DOHH2 (cell line): ENCODE measurements around the gene ZNF276.

Experiments
- H3F3A ChIP-seq: fragments of 200-600 bp; sonication (generic), shearing (Covaris generic); 2 replicates; pipeline ENCODE4 v1.6.0; 2016; ENCODE audit warnings: antibody characterized with exemption, mild to moderate bottlenecking; ENCODE audit not compliant: control insufficient read depth, insufficient read depth
- H3K27ac ChIP-seq: fragments of 200-600 bp; sonication (generic); 2 replicates; pipeline ENCODE4 v1.5.1; 2014; ENCODE audit warnings: low read depth, mild to moderate bottlenecking, low read length, moderate library complexity
- H3K27me3 ChIP-seq: fragments of 200-600 bp; sonication (generic); 2 replicates; pipeline ENCODE4 v1.6.1; 2014; ENCODE audit warnings: mild to moderate bottlenecking, low read length, mixed read lengths; ENCODE audit not compliant: control insufficient read depth
- H3K36me3 ChIP-seq: fragments of 200-600 bp; sonication (generic); 2 replicates; pipeline ENCODE4 v1.6.1; 2014; ENCODE audit warnings: mild to moderate bottlenecking, low read length, moderate library complexity, mixed read lengths; ENCODE audit not compliant: control insufficient read depth
- H3K4me1 ChIP-seq: fragments of 200-600 bp; sonication (generic); 2 replicates; pipeline ENCODE4 v1.6.1; 2014; ENCODE audit warnings: mild to moderate bottlenecking, low read length, mixed read lengths; ENCODE audit not compliant: control insufficient read depth
- H3K4me2 ChIP-seq: fragments of 200-600 bp; sonication (generic); 2 replicates; pipeline ENCODE4 v1.6.0; 2014; ENCODE audit warnings: mild to moderate bottlenecking, low read length, moderate library complexity
- H3K4me3 ChIP-seq: fragments of 200-600 bp; sonication (generic); 2 replicates; pipeline ENCODE4 v1.5.1; 2014; ENCODE audit warnings: mild to moderate bottlenecking, low read length, mixed read lengths
- H3K79me2 ChIP-seq: fragments of 200-600 bp; sonication (generic); 2 replicates; pipeline ENCODE4 v1.6.1; 2014; ENCODE audit warnings: mild to moderate bottlenecking, low read length, mixed read lengths; ENCODE audit not compliant: control insufficient read depth
- H3K9me2 ChIP-seq: fragments of 200-600 bp; sonication (generic); replicated peaks from 2 replicates; pipeline ENCODE4 v1.6.1; 2014; ENCODE audit warnings: mild to moderate bottlenecking, low read length, mixed read lengths; ENCODE audit not compliant: control insufficient read depth
- H3K9me3 ChIP-seq: fragments of 200-600 bp; sonication (generic); 2 replicates; pipeline ENCODE4 v1.6.1; 2014; ENCODE audit warnings: antibody characterized with exemption, low read length, mixed read lengths; ENCODE audit not compliant: control insufficient read depth, insufficient read depth
- H4K20me1 ChIP-seq: fragments of 200-600 bp; sonication (generic); 2 replicates; pipeline ENCODE4 v1.6.0; 2014; ENCODE audit warnings: low read depth, mild to moderate bottlenecking, antibody characterized with exemption, low read length, moderate library complexity; ENCODE audit not compliant: control insufficient read depth, insufficient read depth
- EZH2phosphoT487 ChIP-seq: fragments of 200-600 bp; sonication (generic); IDR thresholded peaks from 2 replicates; pipeline ENCODE4 v1.6.1; 2017; ENCODE audit warnings: borderline replicate concordance, mild to moderate bottlenecking, antibody characterized with exemption, low read length, moderate library complexity, mixed read lengths
- TF ChIP-seq, protein P1 (sequence below): fragments of 200-600 bp; sonication (generic); IDR thresholded peaks from one replicate; pipeline ENCODE4 v1.5.1; 2014; ENCODE audit warnings: antibody characterized with exemption, mild to moderate bottlenecking, low read depth, low read length; ENCODE audit not compliant: poor library complexity, severe bottlenecking

Gene ZNF276

DNA sequence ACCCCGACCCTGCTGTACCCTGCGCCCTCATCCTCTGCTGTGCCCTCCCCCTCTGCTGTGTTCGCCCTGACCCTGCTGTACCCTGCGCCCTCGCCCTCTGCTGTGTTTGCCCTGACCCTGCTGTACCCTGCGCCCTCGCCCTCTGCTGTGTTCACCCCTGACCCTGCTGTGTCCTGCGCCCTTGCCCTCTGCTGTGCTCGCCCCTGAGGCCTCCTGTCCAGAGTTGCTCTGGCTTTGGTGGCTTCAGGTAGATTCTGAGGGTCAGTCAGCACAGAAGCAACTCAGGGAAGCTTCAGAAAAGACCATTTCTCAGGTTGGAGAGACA is 11.5 kb downstream of the ZNF276 start:
- H3K9me3 ChIP-seq: no peaks in the 10 kb centered on the region
- peaks cover 67% of the 10 kb centered on the region for H3K36me3 ChIP-seq
- no peak overlapping the region for H3K4me2 ChIP-seq
- peaks cover 11% of the 10 kb centered on the region for H3K79me2 ChIP-seq
- TF ChIP-seq EZH2phosphoT487: no peak
- TF ChIP-seq, protein P1, sequence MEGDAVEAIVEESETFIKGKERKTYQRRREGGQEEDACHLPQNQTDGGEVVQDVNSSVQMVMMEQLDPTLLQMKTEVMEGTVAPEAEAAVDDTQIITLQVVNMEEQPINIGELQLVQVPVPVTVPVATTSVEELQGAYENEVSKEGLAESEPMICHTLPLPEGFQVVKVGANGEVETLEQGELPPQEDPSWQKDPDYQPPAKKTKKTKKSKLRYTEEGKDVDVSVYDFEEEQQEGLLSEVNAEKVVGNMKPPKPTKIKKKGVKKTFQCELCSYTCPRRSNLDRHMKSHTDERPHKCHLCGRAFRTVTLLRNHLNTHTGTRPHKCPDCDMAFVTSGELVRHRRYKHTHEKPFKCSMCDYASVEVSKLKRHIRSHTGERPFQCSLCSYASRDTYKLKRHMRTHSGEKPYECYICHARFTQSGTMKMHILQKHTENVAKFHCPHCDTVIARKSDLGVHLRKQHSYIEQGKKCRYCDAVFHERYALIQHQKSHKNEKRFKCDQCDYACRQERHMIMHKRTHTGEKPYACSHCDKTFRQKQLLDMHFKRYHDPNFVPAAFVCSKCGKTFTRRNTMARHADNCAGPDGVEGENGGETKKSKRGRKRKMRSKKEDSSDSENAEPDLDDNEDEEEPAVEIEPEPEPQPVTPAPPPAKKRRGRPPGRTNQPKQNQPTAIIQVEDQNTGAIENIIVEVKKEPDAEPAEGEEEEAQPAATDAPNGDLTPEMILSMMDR: no peak
- H3K9me2 ChIP-seq: no peaks in the 10 kb centered on the region
- H3K4me3 ChIP-seq: no peak overlapping the region
- H3K27ac ChIP-seq: no peak overlapping the region
- peaks cover 22% of the 10 kb centered on the region for H3F3A ChIP-seq
- H3K27me3 ChIP-seq: no peaks in the 10 kb centered on the region
- H4K20me1 ChIP-seq: peaks cover 12% of the 10 kb centered on the region
- H3K4me1 ChIP-seq: no peaks in the 10 kb centered on the region

DNA sequence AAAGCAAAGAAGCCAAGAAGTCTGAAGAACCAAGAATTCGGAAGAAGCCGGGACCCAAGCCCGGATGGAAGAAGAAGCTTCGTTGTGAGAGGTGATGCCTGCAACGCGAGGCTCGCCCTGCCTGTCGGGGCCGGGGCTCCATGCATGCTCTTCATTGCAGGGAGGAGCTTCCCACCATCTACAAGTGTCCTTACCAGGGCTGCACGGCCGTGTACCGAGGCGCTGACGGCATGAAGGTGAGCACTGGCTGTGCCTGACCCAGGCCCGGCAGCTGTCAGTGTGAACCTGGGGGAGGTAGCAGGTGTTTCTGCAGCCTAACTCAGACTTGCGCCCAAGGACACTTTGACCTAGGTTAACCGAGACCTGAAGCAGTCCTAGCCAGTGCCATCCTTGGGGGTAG is 12.0 kb downstream of the ZNF276 start:
- peaks cover 22% of the 10 kb centered on the region for H3F3A ChIP-seq
- no peaks in the 10 kb centered on the region for H3K4me1 ChIP-seq
- TF ChIP-seq EZH2phosphoT487: no peak
- TF ChIP-seq, protein P1: no peak
- no peak overlapping the region for H3K4me2 ChIP-seq
- peaks cover 12% of the 10 kb centered on the region for H4K20me1 ChIP-seq
- no peaks in the 10 kb centered on the region for H3K27me3 ChIP-seq
- peaks cover 15% of the 10 kb centered on the region for H3K79me2 ChIP-seq
- H3K9me2 ChIP-seq: no peaks in the 10 kb centered on the region
- H3K36me3 ChIP-seq: peaks cover 71% of the 10 kb centered on the region
- no peaks in the 10 kb centered on the region for H3K9me3 ChIP-seq
- no peak overlapping the region for H3K4me3 ChIP-seq
- no peak overlapping the region for H3K27ac ChIP-seq

DNA sequence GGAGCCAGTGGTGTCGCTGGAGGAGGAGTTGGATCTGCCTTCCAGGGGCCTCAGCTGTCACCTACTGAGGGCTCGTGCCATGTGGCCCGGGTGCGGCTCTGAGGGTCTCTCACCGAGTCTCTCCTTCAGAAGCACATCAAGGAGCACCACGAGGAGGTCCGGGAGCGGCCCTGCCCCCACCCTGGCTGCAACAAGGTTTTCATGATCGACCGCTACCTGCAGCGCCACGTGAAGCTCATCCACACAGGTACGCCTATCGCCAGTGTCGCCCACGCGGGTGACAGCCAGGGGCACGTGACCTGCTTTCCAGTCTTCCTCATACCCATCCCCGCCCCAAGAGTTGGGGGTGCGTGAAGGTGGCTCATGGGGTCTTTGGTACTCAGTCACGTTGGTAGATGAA is 12.5 kb downstream of the ZNF276 start:
- no peak for TF ChIP-seq EZH2phosphoT487
- TF ChIP-seq, protein P1: no peak
- peaks cover 12% of the 10 kb centered on the region for H4K20me1 ChIP-seq

DNA sequence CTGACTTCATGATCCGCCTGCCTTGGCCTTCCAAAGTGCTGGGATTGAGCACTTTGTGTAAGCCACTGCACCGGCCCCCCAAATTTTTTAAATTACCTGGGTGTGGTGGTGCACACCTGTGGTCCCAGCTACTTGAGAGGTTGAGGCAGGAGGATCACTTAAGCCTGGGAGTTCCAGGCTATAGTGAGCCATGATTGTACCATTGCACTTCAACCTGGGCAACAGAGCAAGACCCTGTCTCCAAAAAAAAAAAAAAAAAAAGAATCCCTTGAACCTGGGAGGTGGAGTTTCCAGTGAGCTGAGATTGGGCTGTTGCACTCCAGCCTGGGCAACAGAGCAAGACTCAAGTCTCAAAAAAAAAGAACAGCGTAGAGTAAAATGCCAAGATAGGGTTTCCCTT is 15.2 kb downstream of the ZNF276 start:
- no peak overlapping the region for H3K27ac ChIP-seq
- no peak overlapping the region for H3K4me2 ChIP-seq
- peaks cover 86% of the 10 kb centered on the region for H3K36me3 ChIP-seq
- no peaks in the 10 kb centered on the region for H3K4me1 ChIP-seq
- TF ChIP-seq, protein P1: no peak
- TF ChIP-seq EZH2phosphoT487: no peak
- no peaks in the 10 kb centered on the region for H3K9me3 ChIP-seq
- H3K27me3 ChIP-seq: no peaks in the 10 kb centered on the region
- H3F3A ChIP-seq: peaks cover 21% of the 10 kb centered on the region
- H4K20me1 ChIP-seq: peaks cover 12% of the 10 kb centered on the region
- H3K4me3 ChIP-seq: no peak overlapping the region
- H3K9me2 ChIP-seq: no peaks in the 10 kb centered on the region
- peaks cover 24% of the 10 kb centered on the region for H3K79me2 ChIP-seq

More for the DNA sequence above, 12.5 kb downstream of the ZNF276 start:
- H3K4me1 ChIP-seq: no peaks in the 10 kb centered on the region
- no peaks in the 10 kb centered on the region for H3K9me2 ChIP-seq
- H3K27me3 ChIP-seq: no peaks in the 10 kb centered on the region
- H3K79me2 ChIP-seq: peaks cover 20% of the 10 kb centered on the region
- H3K4me2 ChIP-seq: no peak overlapping the region
- H3K4me3 ChIP-seq: no peak overlapping the region
- H3K27ac ChIP-seq: no peak overlapping the region
- no peaks in the 10 kb centered on the region for H3K9me3 ChIP-seq
- peaks cover 22% of the 10 kb centered on the region for H3F3A ChIP-seq
- H3K36me3 ChIP-seq: peaks cover 74% of the 10 kb centered on the region
